ENCODE data around the gene ZNF665. TPM values are rescaled to one million over a fixed set of nuclear protein-coding genes. Genes with fewer than 3 reads are reported as not detected.
"Not testable (repeated sequence)": the region's sequence is repeated elsewhere in the genome, so short reads cannot be mapped to it uniquely, and the experiment has no call there.

Gene ZNF665
- polyA plus RNA-seq, 1 donor from 2014 or later, result 2.6 TPM

DNA sequence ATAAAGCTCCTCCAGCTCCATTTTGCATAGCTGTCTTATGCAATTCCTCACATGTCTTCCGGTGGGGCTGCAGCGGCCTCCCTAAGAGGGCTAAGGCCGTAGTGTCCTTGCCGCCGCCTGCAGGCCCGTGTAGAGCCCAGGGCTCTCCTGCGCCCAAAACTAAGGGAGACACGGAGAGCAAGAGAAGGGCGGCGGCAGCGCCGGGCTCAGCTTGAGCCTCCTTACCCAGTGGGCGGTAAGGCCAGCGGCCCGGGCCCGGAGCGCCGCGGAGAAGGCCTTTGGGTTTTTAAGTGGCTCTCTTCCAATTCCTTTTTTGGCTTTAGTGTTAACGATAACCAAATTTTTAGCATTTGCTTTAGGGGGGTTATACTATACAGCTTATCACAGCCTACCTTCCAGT, 31.4 kb upstream of the ZNF665 start:
- H3K9me3 ChIP-seq (ENCODE audit: low read length), result peaks cover 19% of the 10 kb centered on the region
- no peak overlapping the region for H3K9ac ChIP-seq (ENCODE audit: low read length)
- H3K9me2 ChIP-seq (ENCODE audit: insufficient read depth, low read length), result no peaks in the 10 kb centered on the region

DNA sequence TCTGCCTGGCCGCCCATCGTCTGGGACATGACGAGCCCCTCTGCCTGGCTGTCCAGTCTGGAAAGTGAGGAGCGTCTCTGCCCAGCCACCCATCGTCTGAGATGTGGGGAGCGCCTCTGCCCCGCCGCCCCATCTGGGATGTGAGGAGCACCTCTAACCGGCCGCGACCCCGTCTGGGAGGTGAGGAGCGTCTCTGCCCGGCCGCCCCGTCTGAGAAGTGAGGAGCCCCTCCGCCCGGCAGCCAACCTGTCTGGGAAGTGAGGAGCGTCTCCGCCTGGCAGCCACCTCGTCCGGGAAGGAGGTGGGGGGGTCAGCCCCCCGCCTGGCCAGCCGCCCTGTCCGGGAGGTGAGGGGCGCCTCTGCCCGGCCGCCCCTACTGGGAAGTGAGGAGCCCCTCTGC, 29.6 kb upstream of the ZNF665 start:
- H3K79me2 ChIP-seq (replicated peaks; ENCODE audit: insufficient read depth, low read length); H3K4me2 ChIP-seq (ENCODE audit: low read length); H3K4me3 ChIP-seq (ENCODE audit: low read length); H4K20me1 ChIP-seq (ENCODE audit: insufficient read depth); H3K9ac ChIP-seq (ENCODE audit: low read length); H2AFZ ChIP-seq (ENCODE audit: low read depth, low read length); H3F3A ChIP-seq (ENCODE audit: insufficient read depth, low read length, poor library complexity, severe bottlenecking); H3K36me3 ChIP-seq (ENCODE audit: insufficient read depth, low read length); H3K27ac ChIP-seq (ENCODE audit: low read length); H3K9me2 ChIP-seq (ENCODE audit: insufficient read depth, low read length); H3K27me3 ChIP-seq (ENCODE audit: insufficient read depth, low read depth, low read length): not testable (repeated sequence)
- peaks cover 19% of the 10 kb centered on the region for H3K9me3 ChIP-seq (ENCODE audit: low read length)

More for the DNA sequence above, 31.4 kb upstream of the ZNF665 start:
- Histone ChIP-seq H2AFZ (ENCODE audit: low read depth, low read length) (no peak overlapping the region), H3F3A (ENCODE audit: insufficient read depth, low read length, poor library complexity, severe bottlenecking) (no peaks in the 10 kb centered on the region), H3K36me3 (ENCODE audit: insufficient read depth, low read length) (no peaks in the 10 kb centered on the region), H3K4me2 (ENCODE audit: low read length) (no peak overlapping the region), H4K20me1 (ENCODE audit: insufficient read depth) (no peaks in the 10 kb centered on the region), H3K27me3 (ENCODE audit: insufficient read depth, low read depth, low read length) (no peaks in the 10 kb centered on the region), H3K27ac (ENCODE audit: low read length) (no peak overlapping the region), H3K4me3 (ENCODE audit: low read length) (no peak overlapping the region), H3K79me2 (replicated peaks; ENCODE audit: insufficient read depth, low read length) (no peaks in the 10 kb centered on the region)
- no peak for TF ChIP-seq POLR2AphosphoS5 (IDR thresholded peaks at IDR 0.05)
- TF ChIP-seq, protein P1, sequence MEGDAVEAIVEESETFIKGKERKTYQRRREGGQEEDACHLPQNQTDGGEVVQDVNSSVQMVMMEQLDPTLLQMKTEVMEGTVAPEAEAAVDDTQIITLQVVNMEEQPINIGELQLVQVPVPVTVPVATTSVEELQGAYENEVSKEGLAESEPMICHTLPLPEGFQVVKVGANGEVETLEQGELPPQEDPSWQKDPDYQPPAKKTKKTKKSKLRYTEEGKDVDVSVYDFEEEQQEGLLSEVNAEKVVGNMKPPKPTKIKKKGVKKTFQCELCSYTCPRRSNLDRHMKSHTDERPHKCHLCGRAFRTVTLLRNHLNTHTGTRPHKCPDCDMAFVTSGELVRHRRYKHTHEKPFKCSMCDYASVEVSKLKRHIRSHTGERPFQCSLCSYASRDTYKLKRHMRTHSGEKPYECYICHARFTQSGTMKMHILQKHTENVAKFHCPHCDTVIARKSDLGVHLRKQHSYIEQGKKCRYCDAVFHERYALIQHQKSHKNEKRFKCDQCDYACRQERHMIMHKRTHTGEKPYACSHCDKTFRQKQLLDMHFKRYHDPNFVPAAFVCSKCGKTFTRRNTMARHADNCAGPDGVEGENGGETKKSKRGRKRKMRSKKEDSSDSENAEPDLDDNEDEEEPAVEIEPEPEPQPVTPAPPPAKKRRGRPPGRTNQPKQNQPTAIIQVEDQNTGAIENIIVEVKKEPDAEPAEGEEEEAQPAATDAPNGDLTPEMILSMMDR (IDR thresholded peaks at IDR 0.05; ENCODE audit: poor library complexity, severe bottlenecking), result no peak
- TF ChIP-seq MXI1 (conservative IDR thresholded peaks at IDR 0.05; ENCODE audit: poor library complexity, severe bottlenecking), result no peak
- TF ChIP-seq, protein P2, sequence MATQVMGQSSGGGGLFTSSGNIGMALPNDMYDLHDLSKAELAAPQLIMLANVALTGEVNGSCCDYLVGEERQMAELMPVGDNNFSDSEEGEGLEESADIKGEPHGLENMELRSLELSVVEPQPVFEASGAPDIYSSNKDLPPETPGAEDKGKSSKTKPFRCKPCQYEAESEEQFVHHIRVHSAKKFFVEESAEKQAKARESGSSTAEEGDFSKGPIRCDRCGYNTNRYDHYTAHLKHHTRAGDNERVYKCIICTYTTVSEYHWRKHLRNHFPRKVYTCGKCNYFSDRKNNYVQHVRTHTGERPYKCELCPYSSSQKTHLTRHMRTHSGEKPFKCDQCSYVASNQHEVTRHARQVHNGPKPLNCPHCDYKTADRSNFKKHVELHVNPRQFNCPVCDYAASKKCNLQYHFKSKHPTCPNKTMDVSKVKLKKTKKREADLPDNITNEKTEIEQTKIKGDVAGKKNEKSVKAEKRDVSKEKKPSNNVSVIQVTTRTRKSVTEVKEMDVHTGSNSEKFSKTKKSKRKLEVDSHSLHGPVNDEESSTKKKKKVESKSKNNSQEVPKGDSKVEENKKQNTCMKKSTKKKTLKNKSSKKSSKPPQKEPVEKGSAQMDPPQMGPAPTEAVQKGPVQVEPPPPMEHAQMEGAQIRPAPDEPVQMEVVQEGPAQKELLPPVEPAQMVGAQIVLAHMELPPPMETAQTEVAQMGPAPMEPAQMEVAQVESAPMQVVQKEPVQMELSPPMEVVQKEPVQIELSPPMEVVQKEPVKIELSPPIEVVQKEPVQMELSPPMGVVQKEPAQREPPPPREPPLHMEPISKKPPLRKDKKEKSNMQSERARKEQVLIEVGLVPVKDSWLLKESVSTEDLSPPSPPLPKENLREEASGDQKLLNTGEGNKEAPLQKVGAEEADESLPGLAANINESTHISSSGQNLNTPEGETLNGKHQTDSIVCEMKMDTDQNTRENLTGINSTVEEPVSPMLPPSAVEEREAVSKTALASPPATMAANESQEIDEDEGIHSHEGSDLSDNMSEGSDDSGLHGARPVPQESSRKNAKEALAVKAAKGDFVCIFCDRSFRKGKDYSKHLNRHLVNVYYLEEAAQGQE (IDR thresholded peaks at IDR 0.05; ENCODE audit: borderline replicate concordance), result no peak
- TF ChIP-seq SMC3 (conservative IDR thresholded peaks at IDR 0.05; ENCODE audit: poor library complexity), result no peak
- TF ChIP-seq EP300 (conservative IDR thresholded peaks at IDR 0.05; ENCODE audit: poor library complexity, severe bottlenecking), result no peak
- no peak for TF ChIP-seq RAD21 (conservative IDR thresholded peaks at IDR 0.05)
- TF ChIP-seq TAF1 (IDR thresholded peaks at IDR 0.05; ENCODE audit: low read depth), result no peak
- TF ChIP-seq EZH2 (IDR thresholded peaks at IDR 0.05; ENCODE audit: borderline replicate concordance, insufficient read depth, low read length, poor library complexity, severe bottlenecking), result no peak
